Fibroblast of skin of back (primary cell): ENCODE results near the gene RIPK1.
"Not testable (repeated sequence)": the region's sequence is repeated elsewhere in the genome, so short reads cannot be mapped to it uniquely, and the experiment has no call there.

ENCODE experiments used
- DNase-seq: peaks from one replicate; pipeline ENCODE4 v3.0.0-alpha.2; 2013

RIPK1 gene

DNA sequence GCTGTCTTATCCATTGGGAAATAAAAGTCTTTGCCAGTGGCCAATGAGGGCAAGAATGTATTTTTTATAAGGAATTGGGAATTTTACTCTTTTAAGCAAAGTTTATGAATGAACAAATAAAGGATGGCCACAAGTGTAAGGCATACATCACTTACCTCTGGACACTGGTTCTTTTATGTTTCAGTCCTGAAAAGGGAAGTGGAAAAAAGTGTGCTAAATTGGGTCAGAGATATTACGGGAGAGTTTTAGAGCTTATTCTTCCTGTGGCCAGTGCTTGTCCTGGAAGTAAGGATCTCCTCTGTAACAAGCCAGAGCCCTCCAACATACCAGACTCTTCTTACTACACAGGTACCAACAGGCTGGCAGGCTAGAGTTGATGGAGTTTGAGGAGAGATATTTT lies 22.5 kb upstream of the RIPK1 start:
- DNase-seq: no peak

DNA sequence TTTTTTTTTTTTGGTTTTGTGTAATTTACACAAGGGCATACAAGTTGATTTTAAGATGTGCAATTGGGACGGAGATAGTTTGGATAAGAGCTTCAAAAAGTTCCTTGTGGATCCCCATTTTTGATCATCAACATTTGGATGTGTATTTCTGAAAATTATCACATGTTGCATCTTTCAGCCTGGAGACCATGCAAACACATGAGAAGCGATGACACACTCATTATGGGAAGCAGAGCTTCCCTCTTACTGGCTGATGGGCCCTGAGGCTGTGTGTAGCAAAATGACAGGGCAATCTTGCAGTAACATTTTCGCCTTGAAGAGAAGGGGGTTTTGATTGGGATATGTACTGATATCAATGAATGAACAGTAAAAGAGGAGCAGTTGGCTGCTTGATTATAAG lies 22.0 kb upstream of the RIPK1 start:
- no peak for DNase-seq

GRCh38 chr6:3048009-3048408 lies 20.3 kb upstream of the RIPK1 start:
- DNase-seq: not testable (repeated sequence)

DNA sequence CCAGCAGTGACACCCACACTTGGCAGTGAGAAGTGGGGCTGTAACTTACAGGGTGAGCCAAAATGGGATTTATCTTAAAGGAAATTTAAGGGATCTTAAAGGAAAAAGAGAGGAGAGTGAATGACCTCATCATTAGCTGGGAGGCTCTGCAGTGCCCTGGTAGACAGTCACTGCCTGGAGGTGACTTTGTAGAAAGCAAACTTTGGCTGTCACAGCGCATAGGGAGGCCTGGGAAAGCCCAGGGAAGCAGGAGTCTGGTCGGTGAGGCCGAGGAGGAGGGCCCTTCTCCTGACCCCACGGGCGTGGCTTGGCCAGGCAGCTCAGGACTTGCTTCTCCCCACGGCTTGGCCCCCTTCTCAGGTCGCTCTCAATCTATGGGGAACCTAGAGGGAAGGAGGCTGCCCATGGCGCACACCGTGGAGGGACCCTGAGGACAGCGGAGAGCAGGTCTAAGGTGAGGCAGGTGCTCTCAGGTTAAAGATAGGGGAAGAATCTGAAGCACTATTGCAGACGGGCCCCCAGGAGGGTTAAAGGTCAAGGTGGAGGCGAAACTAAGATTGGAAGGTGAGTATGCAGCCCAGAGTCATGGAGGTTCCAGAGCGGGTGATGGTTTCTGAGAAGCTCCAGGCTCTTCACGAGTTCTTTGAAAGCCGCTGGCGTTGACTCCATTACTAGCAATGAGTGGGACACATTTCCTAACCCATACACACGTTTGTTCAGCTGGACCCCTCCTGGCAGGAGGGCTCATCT lies 15.6 kb upstream of the RIPK1 start:
- DNase-seq: no peak

DNA sequence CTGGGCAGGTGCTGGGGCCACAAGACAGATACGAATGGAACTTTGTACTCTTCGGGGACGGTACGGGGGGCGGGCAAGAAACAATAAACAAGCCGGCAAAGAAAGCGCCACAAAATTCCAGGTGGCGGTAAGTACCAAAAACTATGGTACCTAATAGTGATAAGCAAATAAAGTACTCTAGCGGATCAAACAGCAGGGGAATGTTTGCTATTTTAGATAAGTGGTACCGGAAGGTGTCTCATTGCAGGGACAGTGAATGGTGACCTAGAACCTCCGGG lies 15.1 kb upstream of the RIPK1 start:
- no peak for DNase-seq

DNA sequence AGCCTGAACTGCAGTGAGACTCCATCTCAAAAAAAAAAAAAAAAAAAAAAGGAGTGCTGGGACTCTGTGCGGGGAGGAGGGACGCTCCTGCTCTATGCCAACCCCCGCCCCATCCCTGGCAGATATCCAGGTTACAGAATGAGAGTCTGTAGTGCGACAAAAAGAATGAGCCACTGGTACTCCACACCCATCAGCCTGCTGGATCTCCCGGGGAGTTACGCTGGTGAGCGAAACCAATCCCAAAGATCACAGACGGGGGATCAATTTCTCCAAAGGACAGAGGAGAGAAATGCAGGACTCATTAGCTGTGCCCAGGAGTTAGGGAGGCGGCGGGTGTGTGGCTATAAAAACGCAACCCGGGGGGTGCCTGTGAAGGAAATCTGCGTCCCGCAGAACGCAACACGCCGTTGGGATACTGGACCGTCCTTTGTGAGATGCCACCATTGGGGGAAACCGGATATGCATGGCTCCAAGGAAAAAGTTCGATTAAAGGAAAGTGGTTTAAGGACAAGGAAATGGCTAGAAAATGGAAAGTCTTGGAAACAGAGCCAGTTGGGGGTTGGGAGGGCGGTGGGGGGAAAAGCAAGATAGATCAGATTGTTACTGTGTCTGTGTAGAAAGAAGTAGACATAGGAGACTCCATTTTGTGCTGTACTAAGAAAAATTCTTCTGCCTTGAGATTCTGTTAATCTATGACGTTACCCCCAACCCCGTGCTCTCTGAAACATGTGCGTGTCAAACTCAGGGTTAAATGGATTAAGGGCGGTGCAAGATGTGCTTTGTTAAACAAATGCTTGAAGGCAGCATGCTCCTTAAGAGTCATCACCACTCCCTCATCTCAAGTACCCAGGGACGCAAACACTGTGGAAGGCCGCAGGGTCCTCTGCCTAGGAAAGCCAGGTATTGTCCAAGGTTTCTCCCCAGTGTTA lies 13.8 kb upstream of the RIPK1 start:
- peak; percentile 61 for DNase-seq

GRCh38 chr6:3055158-3055499 lies 13.2 kb upstream of the RIPK1 start:
- DNase-seq: not testable (repeated sequence)

- DNase-seq: no peak
Observed at GRCh38 chr6:3057063-3057770, 11.1 kb upstream of the RIPK1 start.

DNA sequence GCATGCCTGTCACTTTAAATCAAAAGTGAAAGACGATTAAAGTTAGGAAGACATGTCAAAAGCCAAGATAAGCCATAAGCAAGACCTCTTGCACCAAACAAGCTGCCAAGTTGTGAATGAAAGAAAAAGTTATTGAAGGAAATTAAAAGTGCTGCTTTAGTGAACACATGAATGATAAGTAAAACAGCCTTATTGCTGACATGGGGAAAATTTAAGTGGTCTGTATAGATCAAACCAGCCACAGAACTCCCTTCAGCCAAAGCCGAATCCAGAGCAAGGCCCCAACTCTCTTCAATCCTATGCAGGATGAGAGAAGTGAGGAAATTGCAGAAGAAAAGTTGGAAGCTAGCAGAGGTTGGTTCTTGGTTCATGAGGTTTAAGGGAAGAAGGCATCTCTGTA lies 9.3 kb upstream of the RIPK1 start:
- no peak for DNase-seq

GRCh38 chr6:3060092-3060491 lies 8.2 kb upstream of the RIPK1 start:
- not testable (repeated sequence) for DNase-seq

- DNase-seq: peak; percentile 88
Observed at GRCh38 chr6:3061501-3061941, 6.8 kb upstream of the RIPK1 start.

DNA sequence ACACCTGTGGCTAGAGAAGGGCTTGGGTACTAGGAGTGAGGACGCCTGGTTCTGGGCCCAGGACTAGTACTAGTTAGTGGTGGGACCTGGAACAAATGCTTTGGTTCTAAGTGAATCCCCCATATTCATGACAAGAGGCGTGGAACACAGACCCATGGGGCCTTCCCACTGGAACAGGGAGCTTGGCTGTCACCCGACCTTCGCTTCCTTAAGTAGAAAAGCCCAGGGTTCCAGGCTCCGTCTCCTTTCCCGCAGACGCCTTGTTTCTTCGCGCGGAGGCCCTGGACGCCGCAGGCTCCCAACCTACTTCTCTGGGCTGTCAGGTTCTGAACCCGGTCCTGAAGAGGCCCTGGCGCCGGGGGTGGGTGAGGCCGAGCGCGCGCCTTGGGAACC lies 5.0 kb upstream of the RIPK1 start:
- DNase-seq: not testable (repeated sequence)

DNA sequence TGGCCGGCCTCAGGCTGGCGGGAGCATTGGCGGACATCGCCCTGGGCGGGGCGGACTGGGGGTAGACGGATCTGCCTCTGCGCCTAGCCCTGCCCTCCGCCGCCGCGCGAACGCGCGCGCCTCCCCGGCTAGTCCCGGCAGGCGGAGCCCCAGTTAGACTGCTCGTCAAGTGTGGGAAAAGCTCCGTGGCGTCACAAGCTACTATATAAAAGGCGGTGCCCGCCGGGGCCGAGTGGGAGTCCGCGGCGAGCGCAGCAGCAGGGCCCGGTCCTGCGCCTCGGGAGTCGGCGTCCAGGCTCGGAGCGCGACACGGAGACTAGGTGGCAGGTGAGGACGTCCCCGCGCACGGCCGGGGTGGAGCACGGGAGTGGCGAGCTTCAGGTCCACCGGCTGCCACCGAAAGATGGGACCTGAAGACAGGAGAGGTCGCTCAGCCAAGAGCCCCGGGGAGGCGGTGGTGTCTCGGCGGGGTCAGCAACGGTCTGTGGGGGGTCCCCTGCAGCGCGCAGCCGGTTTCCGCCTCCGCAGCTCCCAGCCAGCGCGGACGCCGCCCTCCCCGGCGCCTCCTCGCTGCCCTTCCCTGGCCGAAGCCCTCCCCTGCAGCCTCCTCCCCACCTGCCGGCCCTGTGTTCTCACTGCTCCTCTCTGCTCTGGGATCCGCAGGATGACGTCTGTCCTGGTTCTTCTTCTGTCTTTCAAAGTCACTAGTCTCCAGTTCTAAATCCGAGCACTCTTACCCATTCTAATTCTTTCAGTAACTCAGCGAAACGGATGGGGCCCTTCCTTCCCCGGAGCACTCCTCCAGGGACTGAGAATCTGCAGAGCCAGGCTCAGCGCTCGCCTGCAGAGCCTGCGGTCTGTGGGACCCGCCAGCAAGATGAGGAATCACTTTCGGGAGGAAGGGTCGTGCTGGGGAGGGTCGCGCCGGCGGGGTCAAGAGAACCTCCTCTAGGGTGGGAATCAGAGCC lies 4.3 kb upstream of the RIPK1 start:
- peak; percentile 92 for DNase-seq

DNA sequence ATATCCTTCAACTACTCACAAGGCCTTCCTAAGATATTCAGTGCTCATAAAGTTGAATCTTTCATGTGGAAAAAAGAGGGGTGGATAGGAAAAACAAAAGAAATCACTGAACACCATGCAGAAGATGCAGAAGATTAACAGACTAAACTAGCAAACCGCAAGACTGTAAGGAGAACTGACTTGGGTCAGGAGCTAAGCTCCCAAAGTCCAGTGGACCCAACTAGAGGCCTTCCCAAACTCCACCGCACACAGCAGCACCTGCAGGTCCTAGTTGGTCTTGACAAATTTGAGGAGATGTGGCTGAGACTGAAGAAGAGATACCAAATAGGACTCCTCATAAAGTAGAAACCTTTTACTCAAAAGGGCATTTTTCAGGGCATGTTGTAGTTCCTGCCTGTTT lies 3.3 kb downstream of the RIPK1 start:
- DNase-seq: no peak

DNA sequence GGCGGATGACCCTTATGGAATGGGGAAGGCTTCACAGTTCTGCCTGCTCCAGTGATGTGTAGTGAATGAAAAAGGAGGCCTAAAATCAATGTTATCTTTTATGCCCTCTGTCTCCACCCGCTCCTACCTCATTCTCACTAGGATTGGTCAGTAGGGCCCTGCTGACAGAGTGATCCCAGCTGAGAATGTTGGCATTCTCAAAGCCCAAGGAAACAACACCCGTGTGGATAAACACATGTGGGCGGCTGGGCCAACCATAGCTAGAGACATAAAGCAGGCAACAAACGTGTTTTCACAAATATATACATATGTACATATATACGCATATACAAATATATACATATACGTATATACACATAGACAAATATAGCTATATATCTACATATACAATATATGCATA lies 4.5 kb downstream of the RIPK1 start:
- DNase-seq: no peak

- no peak for DNase-seq
Observed at GRCh38 chr6:3073382-3073781, 5.1 kb downstream of the RIPK1 start.

- no peak for DNase-seq
Observed at GRCh38 chr6:3075772-3076113, 7.4 kb downstream of the RIPK1 start.

GRCh38 chr6:3076320-3076719 lies 8.0 kb downstream of the RIPK1 start:
- DNase-seq: no peak

DNA sequence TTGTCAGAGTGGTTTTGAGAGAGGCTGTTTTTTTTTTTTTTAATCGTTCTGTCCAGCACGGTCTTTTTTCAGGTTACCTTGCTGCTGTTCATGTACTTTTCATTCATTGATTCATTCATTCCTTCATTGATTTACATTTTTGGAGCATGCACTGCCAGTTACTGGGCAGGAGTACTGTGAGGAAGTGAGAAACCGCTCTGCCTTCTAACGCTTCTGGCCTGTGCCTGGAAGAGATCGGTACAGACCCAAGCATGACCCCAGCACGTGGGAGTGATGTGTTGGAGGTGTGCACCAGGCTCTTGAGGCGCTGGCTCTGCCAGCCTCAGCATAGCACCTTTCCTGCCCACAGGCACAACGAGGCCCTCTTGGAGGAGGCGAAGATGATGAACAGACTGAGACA lies 9.1 kb downstream of the RIPK1 start:
- no peak for DNase-seq

DNA sequence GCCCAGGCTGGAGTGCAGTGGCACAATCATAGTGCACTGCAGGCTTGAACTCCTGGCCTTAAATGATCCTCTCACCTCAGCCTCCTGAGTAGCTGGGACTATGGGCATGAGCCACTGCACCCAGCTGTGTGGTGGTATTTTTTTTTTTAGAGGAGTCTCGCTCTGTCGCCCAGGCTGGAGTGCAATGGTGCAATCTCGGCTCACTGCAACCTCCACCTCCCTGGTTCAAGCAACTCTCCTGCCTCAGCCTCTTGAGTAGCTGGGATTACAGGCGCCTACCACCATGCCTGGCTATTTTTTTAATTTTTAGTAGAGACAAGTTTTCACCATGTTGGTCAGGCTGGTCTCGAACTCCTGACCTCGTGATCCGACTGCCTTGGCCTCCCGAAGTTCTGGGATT lies 10.7 kb downstream of the RIPK1 start:
- DNase-seq: not testable (repeated sequence)

- DNase-seq: no peak
Observed at GRCh38 chr6:3079682-3080081, 11.4 kb downstream of the RIPK1 start.

DNA sequence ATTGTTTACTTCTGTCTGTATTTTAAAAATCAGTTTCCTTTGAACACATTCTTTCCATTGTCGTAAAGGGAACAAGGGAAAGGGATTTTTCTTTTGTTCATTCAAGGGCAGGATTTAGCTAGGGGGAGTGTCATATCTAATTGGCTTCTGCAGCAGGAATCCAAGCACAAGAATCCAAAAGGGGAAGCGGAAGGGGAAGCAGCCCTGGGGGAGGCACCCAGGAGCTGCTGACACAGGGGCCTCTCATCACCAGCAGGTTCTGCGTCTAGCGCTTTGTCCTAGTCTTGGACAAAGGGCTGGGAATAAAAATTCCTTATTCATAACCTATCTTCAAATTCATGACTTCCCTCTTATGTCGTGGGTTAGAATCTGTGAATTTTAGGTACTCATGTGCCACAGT lies 13.7 kb downstream of the RIPK1 start:
- no peak for DNase-seq
